ENCODE results near the gene CSF3R. TPM values are rescaled to one million over a fixed set of nuclear protein-coding genes. Genes with fewer than 3 reads are reported as not detected.
"Not testable (repeated sequence)": the region's sequence is repeated elsewhere in the genome, so short reads cannot be mapped to it uniquely, and the experiment has no call there.

CSF3R gene
- total RNA-seq, 1 experiment from 2014 or later: 0.20 TPM

DNA sequence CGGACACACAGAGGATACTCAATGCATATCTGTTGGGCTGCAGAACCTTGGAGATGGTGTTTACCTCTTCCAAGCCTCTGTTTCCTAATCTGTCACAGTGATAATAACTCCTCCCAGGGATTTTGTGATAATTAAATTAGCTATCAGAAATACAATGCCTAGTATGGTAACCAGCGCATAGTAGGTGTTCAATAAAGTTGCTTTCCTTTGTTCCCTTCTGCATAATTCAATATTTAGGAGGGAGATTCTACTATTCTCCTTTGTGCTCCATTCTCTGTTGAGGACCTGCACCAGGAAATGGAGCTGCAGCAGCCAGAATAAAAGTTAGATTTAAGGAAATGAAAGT is 3.4 kb upstream of the CSF3R start:
- no peak for DNase-seq (ENCODE audit: extremely low read depth, low read depth)

DNA sequence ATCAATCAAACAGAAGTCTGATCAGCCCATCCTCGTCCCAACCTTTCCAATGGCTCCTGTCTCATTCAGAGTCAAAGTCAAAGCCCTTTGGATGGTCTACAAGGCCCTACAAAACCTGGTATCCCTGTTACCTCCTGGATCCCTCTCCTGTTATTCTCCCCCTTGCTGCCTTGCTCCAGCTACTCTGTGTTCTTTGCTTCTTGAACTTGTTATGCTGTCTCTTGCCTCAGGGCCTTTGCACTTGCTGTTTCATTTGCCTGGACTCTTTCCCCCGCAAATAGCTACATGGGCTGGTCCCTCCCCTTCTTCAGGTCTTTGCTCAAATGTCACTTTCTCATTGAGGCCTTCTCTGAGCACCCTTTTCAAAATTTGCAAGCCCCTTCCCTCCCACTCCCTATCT is 1.4 kb upstream of the CSF3R start:
- DNase-seq (ENCODE audit: extremely low read depth, low read depth): no peak

DNA sequence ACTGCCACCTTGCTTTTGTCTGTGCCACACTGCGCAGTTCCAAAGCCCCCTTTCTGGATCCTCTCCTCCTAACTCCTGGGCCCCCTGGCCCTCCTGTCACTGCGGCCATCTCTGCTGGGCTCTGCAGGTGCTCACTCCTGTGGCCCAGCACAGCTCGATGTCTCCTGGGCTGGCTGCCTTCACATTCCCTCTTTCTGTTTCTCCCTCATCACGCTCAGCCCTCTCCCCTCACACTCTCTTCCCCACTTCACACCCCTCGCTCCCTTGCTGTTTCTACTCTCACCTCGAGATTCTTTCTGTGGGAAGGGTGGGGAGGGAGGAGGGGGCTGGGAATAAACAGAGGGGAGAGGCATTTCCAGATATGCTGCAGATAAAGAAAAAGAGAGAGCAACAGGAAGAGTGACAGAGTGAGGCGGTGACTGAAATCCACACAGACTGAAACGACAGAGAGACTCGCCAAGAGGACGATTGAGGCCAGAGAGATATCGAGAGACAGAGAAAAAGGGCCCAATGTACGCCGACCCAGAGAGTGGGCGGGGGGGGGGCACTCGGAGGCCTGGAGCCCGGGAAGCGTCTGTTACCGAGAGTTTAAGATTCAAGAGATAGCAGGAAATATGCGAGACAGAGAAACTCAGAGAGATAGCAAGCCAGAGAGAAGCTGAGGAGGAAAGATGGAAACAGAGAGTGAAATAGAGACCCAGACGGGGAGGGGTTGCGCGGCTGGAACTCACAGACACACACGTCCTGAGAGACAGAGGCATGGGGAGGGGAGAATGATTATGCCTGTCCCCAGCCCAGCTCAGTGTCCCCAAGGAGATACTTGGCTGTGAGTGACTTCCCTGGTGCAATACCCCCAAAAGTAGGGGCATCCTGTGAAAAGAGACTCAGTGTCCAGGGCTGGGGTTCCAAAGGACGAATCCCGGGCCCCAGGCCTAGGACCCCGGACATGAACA is 666 bp downstream of the CSF3R start:
- no peak for DNase-seq (ENCODE audit: extremely low read depth, low read depth)

DNA sequence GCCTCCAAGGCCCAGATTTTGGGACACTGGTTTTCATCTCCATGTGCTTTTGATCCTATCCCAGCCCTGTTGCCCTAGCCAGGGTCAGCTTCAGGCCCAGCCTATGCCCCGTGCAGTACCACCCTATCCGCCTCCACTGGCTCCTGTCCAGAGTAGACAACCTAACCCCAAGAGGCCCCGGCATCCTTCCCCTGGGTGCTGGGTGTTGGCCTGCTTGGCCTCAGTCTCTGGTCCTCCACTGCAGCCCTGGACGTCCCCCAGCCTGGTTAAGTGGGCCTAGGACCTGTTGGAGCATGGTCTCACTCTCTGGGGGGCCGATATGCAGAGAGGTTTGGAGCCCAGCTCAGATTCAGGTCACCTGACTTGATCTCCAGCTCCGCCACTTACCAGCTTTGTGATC is 1.6 kb downstream of the CSF3R start:
- DNase-seq (ENCODE audit: extremely low read depth, low read depth): no peak

- no peak for DNase-seq (ENCODE audit: extremely low read depth, low read depth)
Measured at GRCh38 chr1:36480161-36480560, 2.6 kb downstream of the CSF3R start.

GRCh38 chr1:36479505-36480051 is 3.1 kb downstream of the CSF3R start:
- no peak for DNase-seq (ENCODE audit: extremely low read depth, low read depth)

DNA sequence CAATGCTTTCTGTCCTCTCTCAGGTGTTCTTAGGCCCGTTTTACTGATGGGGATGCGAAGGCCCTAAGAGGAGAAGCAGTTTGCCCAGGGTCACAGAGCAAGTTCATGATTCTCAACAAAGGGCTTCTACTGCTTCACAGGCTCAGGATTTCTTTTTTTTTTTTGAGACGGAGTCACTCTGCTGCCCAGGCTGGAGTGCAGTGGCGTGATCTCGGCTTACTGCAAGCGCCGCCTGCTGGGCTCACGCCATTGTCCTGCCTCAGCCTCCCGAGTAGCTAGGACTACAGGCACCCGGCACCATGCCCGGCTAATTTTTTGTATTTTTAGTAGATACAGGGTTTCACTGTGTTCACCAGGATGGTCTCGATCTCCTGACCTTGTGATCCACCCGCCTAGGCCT is 5.1 kb downstream of the CSF3R start:
- not testable (repeated sequence) for DNase-seq (ENCODE audit: extremely low read depth, low read depth)

- DNase-seq (ENCODE audit: extremely low read depth, low read depth): no peak
Measured at GRCh38 chr1:36476945-36477344, 5.8 kb downstream of the CSF3R start.

DNA sequence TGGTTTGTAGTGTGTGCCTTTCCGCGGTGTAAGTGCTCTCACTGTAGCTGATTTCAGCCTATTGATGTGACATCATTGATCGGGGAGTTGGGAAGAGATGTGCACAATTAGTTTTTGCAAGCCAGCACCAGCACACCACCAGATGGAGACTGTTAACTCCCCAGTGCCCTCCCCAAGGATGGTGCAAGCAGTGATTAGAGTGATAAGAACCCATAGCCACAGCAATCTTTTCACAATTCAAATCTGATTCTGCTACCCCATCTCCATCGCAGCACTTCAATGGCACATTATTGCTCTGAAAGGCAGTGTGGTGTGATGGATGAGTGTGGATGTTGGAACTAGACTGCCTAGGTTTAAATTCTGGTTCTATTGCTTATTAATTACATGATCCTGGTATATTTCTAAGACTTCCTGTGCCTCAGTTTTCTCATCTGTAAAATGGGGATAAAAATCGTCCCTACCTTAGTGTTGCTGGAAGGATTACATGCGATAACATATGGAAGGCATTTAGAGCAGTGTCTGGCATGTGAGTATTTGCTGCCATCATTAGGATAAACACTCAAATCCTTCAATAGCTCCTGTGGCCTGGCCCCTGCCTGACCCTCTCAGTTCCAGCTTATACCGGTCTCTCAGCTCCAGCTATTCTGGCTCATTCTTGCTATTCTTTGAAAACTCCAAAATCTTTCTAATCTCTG is 6.7 kb downstream of the CSF3R start:
- DNase-seq (ENCODE audit: extremely low read depth, low read depth): no peak

DNA sequence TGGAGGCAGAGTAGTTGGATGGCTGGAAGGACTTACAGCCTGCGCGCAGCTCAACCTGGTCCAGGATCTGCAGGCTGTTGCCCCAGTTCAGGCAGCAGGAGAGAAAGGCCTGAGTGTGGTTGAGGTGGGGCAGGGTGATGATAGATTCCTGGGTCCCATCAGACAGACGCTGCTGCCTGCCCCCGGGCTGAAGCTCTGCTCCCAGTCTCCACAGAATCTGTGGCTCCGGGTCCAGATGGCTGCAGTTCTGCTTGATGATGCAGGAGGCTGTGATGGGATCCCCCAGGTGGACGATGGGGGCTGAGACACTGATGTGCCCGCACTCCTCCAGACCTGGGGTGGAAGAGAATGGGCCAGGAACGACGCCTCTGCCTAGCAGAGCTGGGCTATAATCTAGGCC is 7.4 kb downstream of the CSF3R start:
- no peak for DNase-seq (ENCODE audit: extremely low read depth, low read depth)

DNA sequence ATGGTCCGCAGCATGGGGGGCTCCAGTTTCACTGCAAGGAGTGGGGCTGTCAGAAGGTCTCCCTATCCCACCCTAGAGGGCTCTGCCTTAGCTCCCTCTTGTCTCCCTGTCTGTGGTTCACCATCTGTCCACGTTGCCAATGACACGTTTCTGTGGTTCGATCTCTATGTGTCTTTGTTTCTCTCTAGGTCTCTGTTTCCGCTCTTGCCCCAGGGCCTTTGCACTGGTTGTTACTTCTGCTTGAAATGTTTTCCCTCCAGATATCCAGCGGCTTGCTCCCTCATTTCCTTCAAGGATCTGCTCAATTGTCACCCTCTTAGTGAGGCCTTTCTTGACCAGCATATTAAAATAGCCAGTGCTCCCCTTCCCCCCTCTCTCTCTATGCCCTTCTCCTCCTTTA is 10.1 kb downstream of the CSF3R start:
- no peak for DNase-seq (ENCODE audit: extremely low read depth, low read depth)

DNA sequence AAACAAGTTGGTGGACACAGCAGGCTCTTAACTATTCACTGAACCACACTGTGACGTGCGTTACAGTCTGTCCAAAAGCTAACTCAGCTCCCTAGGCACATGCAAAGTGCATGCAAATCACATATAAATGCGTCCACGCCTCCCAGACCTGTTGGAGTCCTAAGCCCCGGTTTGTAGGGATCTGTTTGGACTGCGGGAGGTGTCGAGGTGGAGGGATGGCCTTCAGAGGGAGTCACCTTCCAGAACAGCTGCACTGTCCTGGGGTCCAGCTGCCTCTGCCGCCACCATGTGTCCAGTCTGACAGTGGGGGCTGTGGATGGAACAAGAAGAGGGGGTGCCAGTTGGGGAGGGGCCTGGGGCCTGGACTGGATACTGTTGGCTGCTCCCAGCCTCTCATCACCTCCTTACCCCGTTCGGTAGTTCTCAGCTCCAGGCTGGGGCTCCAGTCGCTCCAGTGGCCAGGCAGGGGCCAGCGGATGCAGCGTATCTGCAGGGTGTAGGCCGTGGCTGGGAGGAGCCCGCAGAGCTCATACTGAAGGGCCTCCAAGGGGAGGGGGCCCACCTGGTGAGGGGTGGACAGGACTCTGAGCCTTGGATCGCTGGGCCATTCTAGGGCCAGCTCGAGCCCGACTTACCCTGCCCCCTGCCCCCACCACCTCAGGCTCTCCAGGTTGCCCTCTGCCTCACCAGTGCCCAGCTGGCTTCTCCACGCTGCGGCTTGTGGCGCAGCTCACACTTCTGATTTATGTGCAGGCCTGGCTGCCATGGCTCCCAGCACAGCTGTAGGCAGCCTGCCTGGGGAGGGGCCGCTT is 10.7 kb downstream of the CSF3R start:
- no peak for DNase-seq (ENCODE audit: extremely low read depth, low read depth)

GRCh38 chr1:36469163-36469562 is 13.6 kb downstream of the CSF3R start:
- DNase-seq (ENCODE audit: extremely low read depth, low read depth): no peak

GRCh38 chr1:36467700-36468455 is 14.8 kb downstream of the CSF3R start:
- no peak for DNase-seq (ENCODE audit: extremely low read depth, low read depth)

DNA sequence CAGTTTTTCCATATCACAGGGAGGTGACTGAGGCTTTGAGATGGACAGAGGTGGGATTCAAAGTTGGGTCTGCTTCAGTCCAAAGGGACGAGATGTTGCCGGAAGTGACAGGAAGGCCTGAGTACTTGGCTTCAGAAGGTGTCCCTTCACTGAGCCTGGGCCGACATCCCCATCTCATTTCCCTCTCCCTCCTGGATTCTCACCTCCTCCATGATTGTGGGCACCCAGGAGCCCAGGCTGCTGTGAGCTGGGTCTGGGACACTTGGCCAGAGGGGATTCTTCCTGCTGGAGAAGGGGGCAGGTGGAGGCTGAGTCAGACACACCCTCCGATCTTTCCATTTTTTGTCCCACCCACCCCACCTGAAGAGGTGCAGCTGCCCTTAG is 15.7 kb downstream of the CSF3R start:
- no peak for DNase-seq (ENCODE audit: extremely low read depth, low read depth)

- DNase-seq (ENCODE audit: extremely low read depth, low read depth): no peak
Measured at GRCh38 chr1:36466370-36467026, 16.2 kb downstream of the CSF3R start.

DNA sequence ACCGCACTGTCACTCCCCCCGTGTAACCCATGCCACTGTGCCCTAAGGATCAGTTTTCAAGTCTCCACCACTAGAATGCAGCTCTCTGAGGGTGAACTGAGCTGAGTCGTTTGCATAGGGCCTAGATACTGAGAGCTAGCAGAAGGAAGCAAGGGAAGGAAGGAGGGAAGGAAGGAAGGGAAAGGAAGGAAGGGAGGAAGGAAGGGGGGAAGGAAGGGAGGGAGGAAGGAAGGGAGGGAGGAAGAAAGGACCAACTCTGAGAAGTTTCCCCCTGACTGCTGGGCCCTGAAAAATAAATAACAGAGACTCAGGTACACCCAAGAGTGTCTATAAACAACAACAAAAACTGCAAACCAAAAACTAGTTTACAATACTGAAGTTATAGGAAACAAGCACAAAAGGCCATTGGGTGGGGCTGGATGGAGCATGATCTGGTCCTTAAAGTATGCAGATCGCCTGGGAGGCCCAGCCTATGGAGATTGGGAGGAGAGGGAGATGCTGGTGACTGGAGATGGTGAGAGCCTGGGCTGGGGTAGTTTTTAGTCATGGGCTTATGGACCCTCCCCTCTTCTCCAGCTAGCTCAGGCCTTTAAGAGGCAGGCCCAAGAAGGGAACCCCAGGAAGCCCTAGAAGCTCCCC is 16.9 kb downstream of the CSF3R start:
- no peak for DNase-seq (ENCODE audit: extremely low read depth, low read depth)

DNA sequence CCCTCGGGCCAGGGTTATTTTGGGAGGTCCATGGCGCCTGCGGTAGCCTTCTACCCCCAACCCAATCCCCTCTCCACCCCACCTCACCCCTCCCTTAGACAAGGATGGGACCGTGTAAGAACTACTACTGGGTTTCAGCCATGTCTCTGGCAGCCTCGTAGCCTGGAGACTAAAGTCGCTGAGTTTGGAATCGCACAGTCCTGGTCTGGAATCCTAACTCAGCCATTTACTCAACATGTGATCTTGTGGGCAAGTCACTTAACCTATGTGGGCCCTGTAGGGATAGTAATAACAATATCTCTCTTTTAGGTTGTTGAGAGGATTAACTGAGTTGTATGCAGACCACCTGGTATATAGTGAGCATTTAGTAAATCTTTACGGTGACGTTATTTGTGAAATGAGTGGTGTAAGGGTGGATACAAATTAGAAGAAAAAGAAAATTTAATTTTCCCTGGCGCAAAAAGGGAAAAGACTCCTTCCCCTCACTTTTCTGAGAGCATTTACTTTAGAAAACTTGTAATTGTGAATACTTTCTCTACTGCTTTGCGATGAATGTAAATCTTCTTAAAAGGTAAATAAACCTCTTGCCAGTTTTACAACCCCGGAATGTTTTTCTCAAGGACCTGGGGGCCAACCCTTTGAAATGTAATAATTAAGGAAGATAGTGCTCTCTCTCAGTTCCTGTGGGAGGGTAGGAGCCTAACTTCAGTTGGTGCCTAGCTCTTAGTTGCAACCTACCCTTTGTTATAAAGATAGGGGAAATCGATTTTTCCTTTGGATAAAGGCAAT is 17.9 kb downstream of the CSF3R start:
- DNase-seq (ENCODE audit: extremely low read depth, low read depth): no peak

Data from NCI-H460 (cell line).